ENCODE results near the gene GFER. TPM values are rescaled to one million over a fixed set of nuclear protein-coding genes. Genes with fewer than 3 reads are reported as not detected.

GFER gene
- total RNA-seq, 1 donor from 2014 or later: 32.7 TPM

DNA sequence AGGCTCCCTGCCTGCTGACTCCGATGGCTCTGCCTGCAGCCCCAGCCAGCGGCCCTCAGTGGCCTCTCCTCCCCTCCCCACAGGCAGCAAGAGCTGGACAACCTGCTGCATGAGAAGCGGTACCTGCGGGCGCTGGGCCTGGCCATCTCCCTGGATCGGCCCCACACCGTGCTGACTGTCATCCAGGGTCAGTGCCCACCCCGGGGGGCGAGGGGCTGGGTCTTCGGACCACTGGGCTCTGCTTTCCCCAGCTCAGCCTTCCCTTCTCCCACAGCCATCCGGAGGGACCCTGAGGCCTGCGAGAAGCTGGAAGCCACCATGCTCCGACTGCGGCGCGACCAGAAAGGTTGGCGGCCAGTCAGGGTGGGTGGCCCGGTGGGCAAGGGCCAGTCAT is 6.1 kb upstream of the GFER start:
- TF ChIP-seq, protein P1, sequence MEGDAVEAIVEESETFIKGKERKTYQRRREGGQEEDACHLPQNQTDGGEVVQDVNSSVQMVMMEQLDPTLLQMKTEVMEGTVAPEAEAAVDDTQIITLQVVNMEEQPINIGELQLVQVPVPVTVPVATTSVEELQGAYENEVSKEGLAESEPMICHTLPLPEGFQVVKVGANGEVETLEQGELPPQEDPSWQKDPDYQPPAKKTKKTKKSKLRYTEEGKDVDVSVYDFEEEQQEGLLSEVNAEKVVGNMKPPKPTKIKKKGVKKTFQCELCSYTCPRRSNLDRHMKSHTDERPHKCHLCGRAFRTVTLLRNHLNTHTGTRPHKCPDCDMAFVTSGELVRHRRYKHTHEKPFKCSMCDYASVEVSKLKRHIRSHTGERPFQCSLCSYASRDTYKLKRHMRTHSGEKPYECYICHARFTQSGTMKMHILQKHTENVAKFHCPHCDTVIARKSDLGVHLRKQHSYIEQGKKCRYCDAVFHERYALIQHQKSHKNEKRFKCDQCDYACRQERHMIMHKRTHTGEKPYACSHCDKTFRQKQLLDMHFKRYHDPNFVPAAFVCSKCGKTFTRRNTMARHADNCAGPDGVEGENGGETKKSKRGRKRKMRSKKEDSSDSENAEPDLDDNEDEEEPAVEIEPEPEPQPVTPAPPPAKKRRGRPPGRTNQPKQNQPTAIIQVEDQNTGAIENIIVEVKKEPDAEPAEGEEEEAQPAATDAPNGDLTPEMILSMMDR (IDR thresholded peaks at IDR 0.05; ENCODE audit: insufficient read depth, low read length, poor library complexity, severe bottlenecking): no peak
- no peak for DNase-seq (ENCODE audit: low read depth)
- Histone ChIP-seq H3K36me3 (ENCODE audit: control insufficient read depth, insufficient read depth, low read length) (peaks cover 6% of the 10 kb centered on the region), H3K27me3 (ENCODE audit: control insufficient read depth, insufficient read depth, low read length) (peaks cover 48% of the 10 kb centered on the region), H3K4me3 (ENCODE audit: low read depth, low read length) (no peak overlapping the region)

DNA sequence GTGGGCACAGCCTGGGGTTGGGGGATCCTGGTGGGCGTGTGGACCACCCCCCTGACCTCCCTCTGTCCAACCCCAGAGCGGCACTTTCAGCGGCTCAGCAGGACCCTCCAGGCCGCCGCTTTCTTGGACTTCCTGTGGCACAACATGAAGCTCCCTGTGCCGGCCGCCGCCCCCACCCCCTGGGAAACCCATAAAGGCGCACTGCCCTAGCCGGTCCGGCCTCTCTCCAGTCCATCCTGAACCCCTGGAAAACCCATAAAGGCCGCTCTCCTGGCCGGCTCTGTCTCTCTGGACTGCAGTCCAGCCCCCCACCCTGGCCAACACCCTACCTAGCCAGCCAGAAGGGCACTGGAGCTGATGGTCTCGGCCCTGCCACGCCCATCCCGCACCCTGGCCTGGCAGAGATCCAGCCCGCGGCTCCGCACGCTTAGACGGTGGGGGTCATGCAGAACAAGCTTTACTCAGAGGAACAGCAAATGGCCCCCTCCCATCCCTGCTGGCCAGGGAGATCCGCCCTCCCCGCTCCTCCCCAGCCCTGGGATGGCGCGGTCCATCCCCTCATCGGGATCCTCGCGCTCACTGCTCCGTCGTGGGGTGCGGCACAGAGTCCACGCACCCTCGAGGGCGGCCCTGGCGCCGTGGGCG is 5.4 kb upstream of the GFER start:
- Histone ChIP-seq H3K36me3 (ENCODE audit: control insufficient read depth, insufficient read depth, low read length) (peaks cover 6% of the 10 kb centered on the region), H3K4me3 (ENCODE audit: low read depth, low read length) (no peak overlapping the region), H3K27me3 (ENCODE audit: control insufficient read depth, insufficient read depth, low read length) (peaks cover 55% of the 10 kb centered on the region)
- DNase-seq (ENCODE audit: low read depth): no peak
- TF ChIP-seq, protein P1 (IDR thresholded peaks at IDR 0.05; ENCODE audit: insufficient read depth, low read length, poor library complexity, severe bottlenecking): no peak

DNA sequence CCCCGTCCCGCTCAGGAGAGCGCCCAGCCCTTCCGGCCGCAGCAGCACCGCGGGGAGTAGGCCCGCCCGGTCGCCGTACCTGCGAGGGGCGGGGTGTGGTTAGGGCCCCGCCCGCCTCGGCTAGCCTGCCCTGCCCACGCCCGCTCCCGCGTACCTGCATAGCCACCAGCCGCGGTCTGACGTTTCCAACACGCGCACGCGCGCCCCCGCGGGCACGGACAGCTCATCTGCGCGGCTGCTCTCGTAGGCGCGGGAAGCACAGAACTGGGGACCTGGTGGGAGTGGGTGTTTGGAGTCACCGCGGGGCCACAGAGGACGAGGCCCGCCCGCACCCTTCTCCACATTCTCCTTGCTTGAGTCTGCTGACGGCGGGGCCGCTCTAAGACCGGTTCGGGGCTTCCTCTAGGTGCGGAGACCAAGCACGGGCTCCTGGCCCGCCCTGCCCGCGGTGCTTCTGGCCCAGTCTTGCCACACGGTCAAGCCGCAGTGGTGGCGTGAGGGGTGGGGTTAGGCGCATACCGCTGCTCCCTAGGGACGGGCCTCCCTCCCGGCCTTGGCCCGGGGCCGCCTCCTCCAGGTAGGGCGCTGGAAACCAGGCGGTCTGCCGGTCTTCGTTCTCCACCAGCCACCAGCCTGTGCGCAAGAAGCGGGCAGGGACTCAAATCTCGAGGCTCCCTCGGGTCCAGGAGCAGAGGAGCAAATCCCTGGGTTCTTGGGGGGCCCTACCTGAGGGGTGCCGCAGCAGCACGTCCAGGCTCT is 4.5 kb upstream of the GFER start:
- TF ChIP-seq, protein P1 (IDR thresholded peaks at IDR 0.05; ENCODE audit: insufficient read depth, low read length, poor library complexity, severe bottlenecking): no peak
- Histone ChIP-seq H3K27me3 (ENCODE audit: control insufficient read depth, insufficient read depth, low read length) (peaks cover 56% of the 10 kb centered on the region), H3K36me3 (ENCODE audit: control insufficient read depth, insufficient read depth, low read length) (peaks cover 6% of the 10 kb centered on the region), H3K4me3 (ENCODE audit: low read depth, low read length) (no peak overlapping the region)
- DNase-seq (ENCODE audit: low read depth): no peak

DNA sequence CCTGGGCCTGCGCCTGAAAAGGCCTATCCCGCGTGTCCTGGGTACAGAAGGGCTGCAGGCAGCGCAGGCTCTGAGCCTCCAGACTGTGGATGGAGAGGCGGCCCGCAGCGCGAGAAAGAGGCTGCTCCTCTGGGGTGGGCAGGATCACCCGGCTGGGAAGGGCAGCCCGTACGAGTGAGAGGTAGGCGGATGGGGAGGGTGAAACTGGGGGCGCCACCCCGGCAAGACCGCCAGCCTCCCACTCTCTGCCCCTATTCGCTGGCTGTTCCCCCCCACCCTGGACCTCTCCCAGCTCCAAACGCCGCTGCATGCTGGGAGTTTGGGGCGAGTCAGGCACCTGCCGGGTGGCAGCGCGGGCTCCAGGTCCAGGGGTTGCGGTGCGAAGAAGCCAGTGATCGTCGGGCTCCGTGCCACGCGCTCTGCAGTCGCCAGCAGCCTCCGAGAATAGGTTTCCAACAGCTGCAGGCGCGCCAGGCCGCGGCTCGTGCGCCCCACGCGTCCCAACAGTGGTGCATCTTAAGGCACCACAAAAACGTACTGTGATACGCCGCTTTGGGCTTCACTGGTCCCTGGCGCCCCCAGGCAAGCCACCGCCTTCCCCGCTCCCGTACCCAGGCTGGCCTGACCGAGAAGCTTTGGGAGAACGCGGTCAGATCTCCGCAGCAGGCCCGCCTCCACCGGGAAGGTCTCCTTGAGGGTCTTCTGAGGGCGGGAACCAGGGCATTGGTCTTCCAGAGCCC is 3.8 kb upstream of the GFER start:
- H3K27me3 ChIP-seq (ENCODE audit: control insufficient read depth, insufficient read depth, low read length): peaks cover 56% of the 10 kb centered on the region
- no peak for DNase-seq (ENCODE audit: low read depth)
- H3K4me3 ChIP-seq (ENCODE audit: low read depth, low read length): no peak overlapping the region
- peaks cover 4% of the 10 kb centered on the region for H3K36me3 ChIP-seq (ENCODE audit: control insufficient read depth, insufficient read depth, low read length)
- TF ChIP-seq, protein P1 (IDR thresholded peaks at IDR 0.05; ENCODE audit: insufficient read depth, low read length, poor library complexity, severe bottlenecking): no peak

DNA sequence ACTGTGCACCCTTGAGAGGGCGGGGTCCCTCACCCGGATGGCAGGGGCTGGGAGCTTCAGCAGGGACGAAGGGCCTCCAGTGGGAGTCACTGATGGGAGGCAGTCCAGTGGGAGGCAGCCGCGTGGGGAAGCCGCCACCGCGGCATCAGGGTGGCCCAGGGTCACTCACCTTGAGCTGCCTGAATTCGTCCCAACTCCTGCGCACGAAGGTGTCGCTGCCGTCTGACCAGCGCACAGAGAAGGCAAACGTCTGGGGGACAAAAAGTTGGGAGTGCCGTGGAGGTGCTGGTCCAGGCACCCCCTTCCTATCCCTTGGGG is 3.3 kb upstream of the GFER start:
- Histone ChIP-seq H3K27me3 (ENCODE audit: control insufficient read depth, insufficient read depth, low read length) (peaks cover 56% of the 10 kb centered on the region), H3K36me3 (ENCODE audit: control insufficient read depth, insufficient read depth, low read length) (peaks cover 4% of the 10 kb centered on the region), H3K4me3 (ENCODE audit: low read depth, low read length) (no peak overlapping the region)
- DNase-seq (ENCODE audit: low read depth): no peak
- TF ChIP-seq, protein P1 (IDR thresholded peaks at IDR 0.05; ENCODE audit: insufficient read depth, low read length, poor library complexity, severe bottlenecking): no peak

All from kidney epithelial cell (primary cell).